Ovary (tissue), 9 donors: ENCODE results near the gene PRSS8. TPM values are rescaled to one million over a fixed set of nuclear protein-coding genes. Genes with fewer than 3 reads are reported as not detected.

Experiments
- DNase-seq, 5 donors: peaks; one replicate each; pipeline ENCODE4 v3.0.0-alpha.2; 2019 to 2020
- H3K27ac ChIP-seq, 2 donors: fragments of 200-600 bp; one replicate each; pipeline versions ENCODE4 v1.5.1 to v1.8.0; 2019 to 2022
- H3K27me3 ChIP-seq: fragments of 200-600 bp; one replicate; pipeline ENCODE4 v1.8.0; 2022
- H3K36me3 ChIP-seq: fragments of 200-600 bp; sonication (generic); one replicate; pipeline ENCODE4 v1.5.1; 2019
- H3K4me1 ChIP-seq: one replicate; pipeline ENCODE4 v1.8.1; 2013; ENCODE audit warnings: mild to moderate bottlenecking, moderate library complexity; ENCODE audit not compliant: insufficient read depth
- H3K4me3 ChIP-seq: fragments of 200-600 bp; sonication (generic); one replicate; pipeline ENCODE4 v1.5.1; 2017
- H3K9me3 ChIP-seq, 2 donors: fragments of 200-600 bp in 1 of 2; sonication (generic) in 1 of 2; one replicate each; pipeline versions ENCODE4 v1.5.1 to v1.8.1; 2013 to 2019; ENCODE audit warnings: mild to moderate bottlenecking in 1 of 2, moderate library complexity in 1 of 2
- EP300 ChIP-seq: sonication (generic); formaldehyde crosslinking; IDR thresholded peaks from one replicate; pipeline ENCODE4 v1.6.1; 2017; ENCODE audit warnings: antibody characterized with exemption
- POLR2A ChIP-seq: fragments of 450-650 bp; IDR thresholded peaks from one replicate; pipeline ENCODE4 v1.6.1; 2017; ENCODE audit warnings: antibody characterized with exemption, mild to moderate bottlenecking, moderate library complexity
- WGBS, 3 donors: extraction: QIAGEN DNeasy Blood & Tissue Kit in 1 of 3; methylation state at CpG; one replicate each; pipeline versions ENCODE4 v1.1.5 to v1.1.7; 2013 to 2017; 5-methylcytosine and 5-hydroxymethylcytosine counted together
- intact Hi-C, 4 donors: fragments of 100-400 bp; cut with DNase I; formaldehyde crosslinking; loops; one replicate each; pipeline versions ENCODE4 v1.11.0 to v1.15.1; 2022 to 2023
- polyA plus RNA-seq, 2 donors: library from polyadenylated mRNA; stranded (reverse); fragments of 200-250 nt in 1 of 2; fragments of 350-450 nt in 1 of 2; fragmentation: Illumina TruSeq in 1 of 2; extraction: RNeasy Lipid Tissue Mini Kit (QIAGEN cat#74804) in 1 of 2; gene quantifications; one replicate each; pipeline ENCODE4 v1.2.3, GENCODE V29; 2013 to 2014
- total RNA-seq, 7 donors: library from RNA; depleted of rRNA in 2 of 7; stranded (reverse); fragments of >200 nt in 2 of 7; fragmentation: NEBNext Ultra II Directional in 3 of 7; extraction: Animal tissue kit (Norgen Biotek cat#: 25700) in 3 of 7; gene quantifications; one replicate each; pipeline versions ENCODE4 v1.1.0 to v1.2.4, GENCODE V29; 2016 to 2023
- TF ChIP-seq, protein P1 (sequence below), 3 donors: fragments of 450-650 bp in 2 of 3; fragments of 200-600 bp in 1 of 3; IDR thresholded peaks; one replicate each; pipeline versions ENCODE4 v1.5.1 to v1.8.0; 2016 to 2022; ENCODE audit warnings: antibody characterized with exemption in 3 of 3, mild to moderate bottlenecking in 1 of 3
- donor health status: DM: no; HTN: no; CAD: no; lungs with moderate emphysema.
- donor health status: DM: no; HTN: no; CAD: no.
- donor health status: Bipolar disorder and iron deficiency.
- donor health status: DM: yes; HTN: yes; CAD: no.
- donor health status: DM: no; HTN: no; CAD: no.
- donor health status: DM: yes; HTN: yes; CAD: no.

Gene PRSS8
- total and polyA plus RNA-seq, 9 donors, result 0.05 to 47.0 (median 1.9) TPM; not detected in 3

DNA sequence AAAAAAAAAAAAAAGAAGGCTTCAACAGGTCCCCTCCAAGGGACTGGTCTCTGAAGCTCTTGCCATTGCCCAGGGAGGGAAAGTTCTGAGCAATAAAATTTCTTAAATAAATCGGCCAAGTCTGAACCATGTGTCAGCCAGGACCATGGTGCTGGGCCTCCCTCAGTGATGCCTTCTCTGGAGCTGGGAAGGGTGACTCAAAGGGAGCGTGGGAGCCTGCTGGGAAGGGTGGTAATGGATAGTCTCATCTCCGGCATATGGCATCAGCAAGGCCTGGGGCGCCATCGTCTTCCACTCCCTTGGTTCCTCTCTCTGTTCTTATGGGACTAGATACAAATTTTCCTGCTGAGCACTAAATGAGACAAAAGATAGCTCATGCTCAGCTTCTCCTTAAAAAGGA is 43.2 kb downstream of the PRSS8 start:
- no peaks in the 10 kb centered on the region for H3K36me3 ChIP-seq
- WGBS, 3 donors, result 90 to 96% (median 94%) methylated on average over 5 of the region's 5 CpGs
- intact Hi-C loops, result no loop called here
- H3K27ac ChIP-seq, result no peak overlapping the region
- H3K9me3 ChIP-seq, result no peaks in the 10 kb centered on the region
- no peak overlapping the region for H3K4me3 ChIP-seq
- H3K27me3 ChIP-seq, result no peaks in the 10 kb centered on the region
- TF ChIP-seq, protein P1, sequence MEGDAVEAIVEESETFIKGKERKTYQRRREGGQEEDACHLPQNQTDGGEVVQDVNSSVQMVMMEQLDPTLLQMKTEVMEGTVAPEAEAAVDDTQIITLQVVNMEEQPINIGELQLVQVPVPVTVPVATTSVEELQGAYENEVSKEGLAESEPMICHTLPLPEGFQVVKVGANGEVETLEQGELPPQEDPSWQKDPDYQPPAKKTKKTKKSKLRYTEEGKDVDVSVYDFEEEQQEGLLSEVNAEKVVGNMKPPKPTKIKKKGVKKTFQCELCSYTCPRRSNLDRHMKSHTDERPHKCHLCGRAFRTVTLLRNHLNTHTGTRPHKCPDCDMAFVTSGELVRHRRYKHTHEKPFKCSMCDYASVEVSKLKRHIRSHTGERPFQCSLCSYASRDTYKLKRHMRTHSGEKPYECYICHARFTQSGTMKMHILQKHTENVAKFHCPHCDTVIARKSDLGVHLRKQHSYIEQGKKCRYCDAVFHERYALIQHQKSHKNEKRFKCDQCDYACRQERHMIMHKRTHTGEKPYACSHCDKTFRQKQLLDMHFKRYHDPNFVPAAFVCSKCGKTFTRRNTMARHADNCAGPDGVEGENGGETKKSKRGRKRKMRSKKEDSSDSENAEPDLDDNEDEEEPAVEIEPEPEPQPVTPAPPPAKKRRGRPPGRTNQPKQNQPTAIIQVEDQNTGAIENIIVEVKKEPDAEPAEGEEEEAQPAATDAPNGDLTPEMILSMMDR (IDR thresholded peaks at IDR 0.05), result no peak
- TF ChIP-seq EP300, result no peak
- TF ChIP-seq POLR2A, result no peak
- peaks cover 4% of the 10 kb centered on the region for H3K4me1 ChIP-seq
- DNase-seq, result no peak

DNA sequence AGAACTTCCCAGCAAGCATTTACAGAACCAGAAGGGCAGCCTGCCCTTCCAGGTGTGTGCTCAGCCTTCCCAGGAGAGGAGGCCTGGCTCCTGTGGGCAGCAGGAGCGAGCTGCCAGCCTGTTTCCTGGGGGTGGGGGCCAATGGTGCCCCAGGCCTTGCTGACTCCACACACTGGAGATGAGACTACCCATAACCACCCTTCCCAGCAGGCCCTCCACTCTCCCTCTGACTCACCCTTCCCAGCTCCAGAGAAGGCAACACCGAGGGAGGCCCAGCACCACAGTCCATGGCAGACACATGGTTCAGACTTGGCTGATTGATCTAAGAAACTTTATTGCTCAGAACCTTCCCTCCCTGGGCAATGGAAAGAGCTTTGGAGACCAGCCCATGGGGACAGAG is 45.0 kb downstream of the PRSS8 start:
- no peaks in the 10 kb centered on the region for H3K9me3 ChIP-seq
- no peaks in the 10 kb centered on the region for H3K27me3 ChIP-seq
- DNase-seq, result peak in 1 of 5 donors; percentile 10
- intact Hi-C loops, result no loop called here
- WGBS, 3 donors, result 67 to 76% (median 75%) methylated on average over 2 of the region's 2 CpGs
- H3K36me3 ChIP-seq, result no peaks in the 10 kb centered on the region
- H3K4me1 ChIP-seq, result peaks cover 4% of the 10 kb centered on the region
- H3K4me3 ChIP-seq, result no peak overlapping the region
- H3K27ac ChIP-seq, result no peak overlapping the region
- TF ChIP-seq POLR2A (no peak), EP300 (no peak)
- TF ChIP-seq, protein P1 (IDR thresholded peaks at IDR 0.05), result no peak

DNA sequence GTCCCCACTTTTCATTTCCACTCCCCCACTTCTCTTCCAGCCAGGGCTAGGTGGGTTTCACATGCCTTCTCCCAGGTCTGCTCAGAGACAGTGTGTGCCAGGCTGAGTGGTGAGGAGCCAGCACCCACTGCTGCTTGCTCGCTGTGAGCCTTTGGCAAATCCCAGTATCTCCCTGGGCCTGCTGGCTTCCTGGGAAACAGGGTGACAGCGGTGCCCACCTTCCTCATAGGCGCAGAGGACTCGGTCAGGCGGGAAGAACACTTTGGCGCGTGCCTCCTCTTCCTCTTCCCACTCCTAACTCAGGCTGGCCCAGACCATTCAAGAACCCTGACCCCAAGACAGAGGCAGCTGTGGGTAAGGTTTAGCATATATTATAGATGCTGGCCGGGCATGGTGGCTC is 46.3 kb downstream of the PRSS8 start:
- Histone ChIP-seq H3K4me1 (peaks cover 4% of the 10 kb centered on the region), H3K36me3 (no peaks in the 10 kb centered on the region), H3K4me3 (no peak overlapping the region), H3K27ac (no peak overlapping the region), H3K27me3 (no peaks in the 10 kb centered on the region), H3K9me3 (no peaks in the 10 kb centered on the region)
- intact Hi-C loops, result loop anchor here in 1 of 4 donors (10.0 kb wide), 1 partner anchor 96 kb away; the partner anchor contains the start of gene FUS
- no peak for TF ChIP-seq EP300
- TF ChIP-seq, protein P1 (IDR thresholded peaks at IDR 0.05), result no peak
- TF ChIP-seq POLR2A, result no peak
- no peak for DNase-seq
- 91 to 96% (median 95%) methylated on average over 8 of the region's 8 CpGs for WGBS, 3 donors

DNA sequence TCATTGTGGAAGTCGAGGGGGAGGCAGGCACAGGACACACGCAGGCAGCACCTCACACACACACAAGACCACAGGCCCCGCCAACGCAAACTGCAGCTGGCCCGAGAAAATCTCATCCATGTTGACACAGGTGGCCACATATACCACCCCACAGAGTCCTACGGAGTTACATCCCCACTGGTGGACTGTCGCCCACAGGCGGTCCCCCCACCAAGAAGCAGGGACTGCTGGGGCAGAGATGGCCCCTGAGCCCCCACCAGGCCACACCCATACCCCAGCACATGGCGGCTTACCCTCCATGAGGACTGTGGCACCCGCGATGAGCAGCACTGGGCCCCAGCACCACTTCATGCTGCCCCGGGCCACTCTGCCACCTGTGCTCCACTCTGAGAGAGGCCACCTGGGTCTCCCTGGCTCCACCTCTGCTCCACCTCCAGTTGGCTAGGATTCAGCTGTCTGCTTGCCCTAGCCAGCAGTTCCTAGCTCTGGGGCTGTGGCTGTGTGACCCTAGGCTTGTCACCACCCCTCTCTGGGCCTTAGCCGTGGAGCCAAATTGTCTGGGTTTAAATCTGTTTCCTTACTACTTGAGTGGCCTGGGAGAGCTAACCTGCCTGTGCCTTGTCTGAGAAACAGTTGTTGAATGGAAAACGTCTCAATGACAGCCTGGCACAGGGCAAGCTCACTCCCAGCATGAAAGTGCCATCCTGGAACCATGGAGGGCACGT is 46.9 kb downstream of the PRSS8 start, which contains the start of gene PRSS53:
Gene PRSS53, minus strand, starts transcription at position 485 of the 725 bp plus-strand sequence. Its CDS starts 134 bp downstream, at position 351.
- H3K27ac ChIP-seq, result no peak within 1 kb of the TSS
- H3K36me3 ChIP-seq, result no peaks in the 10 kb centered on the region
- 72 to 81% (median 76%) methylated on average over 15 of the region's 15 CpGs for WGBS, 3 donors
- H3K27me3 ChIP-seq, result no peaks in the 10 kb centered on the region
- intact Hi-C loops, result loop anchor here in 1 of 4 donors (10.0 kb wide), 1 partner anchor 96 kb away; the partner anchor contains the start of gene FUS
- no peak within 1 kb of the TSS for H3K4me3 ChIP-seq
- no peaks in the 10 kb centered on the region for H3K9me3 ChIP-seq
- TF ChIP-seq EP300 (no peak), POLR2A (no peak)
- TF ChIP-seq, protein P1 (IDR thresholded peaks at IDR 0.05), result no peak
- peak in 1 of 5 donors; percentile 33 for DNase-seq
- H3K4me1 ChIP-seq, result peaks cover 4% of the 10 kb centered on the region
